ENCODE results near the gene TSPAN11.

The TSPAN11 gene

GRCh38 chr12:30999011-30999410, 72.5 kb downstream of the TSPAN11 start:
- no peaks in the 10 kb centered on the region for H3K9me3 ChIP-seq (ENCODE audit: insufficient read depth, low read depth, low read length)
- no peak overlapping the region for H3K4me3 ChIP-seq (ENCODE audit: low read length)
- no peaks in the 10 kb centered on the region for H3K4me1 ChIP-seq (ENCODE audit: insufficient read depth, low read length)
- no peaks in the 10 kb centered on the region for H3K36me3 ChIP-seq (ENCODE audit: insufficient read depth, low read depth, low read length)
- H3K27me3 ChIP-seq (ENCODE audit: insufficient read depth, low read length): no peaks in the 10 kb centered on the region
- no peak overlapping the region for H3K27ac ChIP-seq (ENCODE audit: low read length)
- no peak overlapping the region for H3K9ac ChIP-seq (ENCODE audit: low read depth, low read length)

- H3K27ac ChIP-seq (ENCODE audit: low read length): no peak overlapping the region
- H3K4me3 ChIP-seq (ENCODE audit: low read length): no peak overlapping the region
- no peaks in the 10 kb centered on the region for H3K27me3 ChIP-seq (ENCODE audit: insufficient read depth, low read length)
- H3K4me1 ChIP-seq (ENCODE audit: insufficient read depth, low read length): no peaks in the 10 kb centered on the region; the same call in 1 of the 2 replicates
- no peaks in the 10 kb centered on the region for H3K36me3 ChIP-seq (ENCODE audit: insufficient read depth, low read depth, low read length)
- H3K9me3 ChIP-seq (ENCODE audit: insufficient read depth, low read depth, low read length): no peaks in the 10 kb centered on the region
- H3K9ac ChIP-seq (ENCODE audit: low read depth, low read length): no peak overlapping the region
Observed at GRCh38 chr12:30999723-31000122, 73.2 kb downstream of the TSPAN11 start.

- Histone ChIP-seq H3K4me1 (ENCODE audit: insufficient read depth, low read length) (no peaks in the 10 kb centered on the region; the same call in 1 of the 2 replicates), H3K36me3 (ENCODE audit: insufficient read depth, low read depth, low read length) (no peaks in the 10 kb centered on the region), H3K4me3 (ENCODE audit: low read length) (no peak overlapping the region), H3K27me3 (ENCODE audit: insufficient read depth, low read length) (no peaks in the 10 kb centered on the region), H3K27ac (ENCODE audit: low read length) (no peak overlapping the region), H3K9ac (ENCODE audit: low read depth, low read length) (no peak overlapping the region), H3K9me3 (ENCODE audit: insufficient read depth, low read depth, low read length) (no peaks in the 10 kb centered on the region)
Observed at GRCh38 chr12:31000751-31001150, 74.2 kb downstream of the TSPAN11 start.

- Histone ChIP-seq H3K4me3 (ENCODE audit: low read length) (no peak overlapping the region), H3K4me1 (ENCODE audit: insufficient read depth, low read length) (no peaks in the 10 kb centered on the region; the same call in 1 of the 2 replicates), H3K9me3 (ENCODE audit: insufficient read depth, low read depth, low read length) (no peaks in the 10 kb centered on the region)
Observed at GRCh38 chr12:31001581-31002360, 75.2 kb downstream of the TSPAN11 start.

GRCh38 chr12:31002361-31002725, 75.8 kb downstream of the TSPAN11 start:
- Histone ChIP-seq H3K27me3 (ENCODE audit: insufficient read depth, low read length) (no peaks in the 10 kb centered on the region), H3K4me1 (ENCODE audit: insufficient read depth, low read length) (no peaks in the 10 kb centered on the region; the same call in 1 of the 2 replicates), H3K9ac (ENCODE audit: low read depth, low read length) (no peak overlapping the region), H3K9me3 (ENCODE audit: insufficient read depth, low read depth, low read length) (no peaks in the 10 kb centered on the region), H3K4me3 (ENCODE audit: low read length) (no peak overlapping the region), H3K27ac (ENCODE audit: low read length) (no peak overlapping the region), H3K36me3 (ENCODE audit: insufficient read depth, low read depth, low read length) (no peaks in the 10 kb centered on the region)

More at GRCh38 chr12:31001581-31002360, 75.2 kb downstream of the TSPAN11 start:
- H3K9ac ChIP-seq (ENCODE audit: low read depth, low read length): no peak overlapping the region
- no peaks in the 10 kb centered on the region for H3K27me3 ChIP-seq (ENCODE audit: insufficient read depth, low read length)
- H3K36me3 ChIP-seq (ENCODE audit: insufficient read depth, low read depth, low read length): no peaks in the 10 kb centered on the region
- no peak overlapping the region for H3K27ac ChIP-seq (ENCODE audit: low read length)

- no peak overlapping the region for H3K4me3 ChIP-seq (ENCODE audit: low read length)
- H3K9me3 ChIP-seq (ENCODE audit: insufficient read depth, low read depth, low read length): no peaks in the 10 kb centered on the region
- no peaks in the 10 kb centered on the region; the same call in 1 of the 2 replicates for H3K4me1 ChIP-seq (ENCODE audit: insufficient read depth, low read length)
- no peaks in the 10 kb centered on the region for H3K27me3 ChIP-seq (ENCODE audit: insufficient read depth, low read length)
- no peak overlapping the region for H3K27ac ChIP-seq (ENCODE audit: low read length)
- H3K9ac ChIP-seq (ENCODE audit: low read depth, low read length): no peak overlapping the region
- H3K36me3 ChIP-seq (ENCODE audit: insufficient read depth, low read depth, low read length): no peaks in the 10 kb centered on the region
Observed at GRCh38 chr12:31002999-31003398, 76.5 kb downstream of the TSPAN11 start.

GRCh38 chr12:31003861-31004640, 77.5 kb downstream of the TSPAN11 start:
- no peaks in the 10 kb centered on the region; the same call in 1 of the 2 replicates for H3K4me1 ChIP-seq (ENCODE audit: insufficient read depth, low read length)
- H3K27ac ChIP-seq (ENCODE audit: low read length): no peak overlapping the region
- H3K36me3 ChIP-seq (ENCODE audit: insufficient read depth, low read depth, low read length): no peaks in the 10 kb centered on the region
- no peaks in the 10 kb centered on the region for H3K9me3 ChIP-seq (ENCODE audit: insufficient read depth, low read depth, low read length)
- H3K4me3 ChIP-seq (ENCODE audit: low read length): no peak overlapping the region
- no peak overlapping the region for H3K9ac ChIP-seq (ENCODE audit: low read depth, low read length)
- H3K27me3 ChIP-seq (ENCODE audit: insufficient read depth, low read length): no peaks in the 10 kb centered on the region

GRCh38 chr12:31004666-31005065, 78.1 kb downstream of the TSPAN11 start:
- H3K27me3 ChIP-seq (ENCODE audit: insufficient read depth, low read length): no peaks in the 10 kb centered on the region
- H3K27ac ChIP-seq (ENCODE audit: low read length): no peak overlapping the region
- no peak overlapping the region for H3K4me3 ChIP-seq (ENCODE audit: low read length)
- H3K4me1 ChIP-seq (ENCODE audit: insufficient read depth, low read length): no peaks in the 10 kb centered on the region; the same call in 1 of the 2 replicates
- no peaks in the 10 kb centered on the region for H3K9me3 ChIP-seq (ENCODE audit: insufficient read depth, low read depth, low read length)
- no peak overlapping the region for H3K9ac ChIP-seq (ENCODE audit: low read depth, low read length)
- H3K36me3 ChIP-seq (ENCODE audit: insufficient read depth, low read depth, low read length): no peaks in the 10 kb centered on the region

- no peak overlapping the region for H3K27ac ChIP-seq (ENCODE audit: low read length)
- H3K9ac ChIP-seq (ENCODE audit: low read depth, low read length): no peak overlapping the region
- H3K9me3 ChIP-seq (ENCODE audit: insufficient read depth, low read depth, low read length): no peaks in the 10 kb centered on the region
- no peaks in the 10 kb centered on the region; the same call in 1 of the 2 replicates for H3K4me1 ChIP-seq (ENCODE audit: insufficient read depth, low read length)
- H3K27me3 ChIP-seq (ENCODE audit: insufficient read depth, low read length): no peaks in the 10 kb centered on the region
- no peak overlapping the region for H3K4me3 ChIP-seq (ENCODE audit: low read length)
- no peaks in the 10 kb centered on the region for H3K36me3 ChIP-seq (ENCODE audit: insufficient read depth, low read depth, low read length)
Observed at GRCh38 chr12:31005256-31005943, 78.9 kb downstream of the TSPAN11 start.

GRCh38 chr12:31005944-31006361, 79.4 kb downstream of the TSPAN11 start:
- H3K4me3 ChIP-seq (ENCODE audit: low read length): no peak overlapping the region
- H3K9me3 ChIP-seq (ENCODE audit: insufficient read depth, low read depth, low read length): no peaks in the 10 kb centered on the region
- no peaks in the 10 kb centered on the region for H3K36me3 ChIP-seq (ENCODE audit: insufficient read depth, low read depth, low read length)
- H3K27me3 ChIP-seq (ENCODE audit: insufficient read depth, low read length): no peaks in the 10 kb centered on the region
- no peak overlapping the region for H3K9ac ChIP-seq (ENCODE audit: low read depth, low read length)
- H3K27ac ChIP-seq (ENCODE audit: low read length): no peak overlapping the region
- H3K4me1 ChIP-seq (ENCODE audit: insufficient read depth, low read length): no peaks in the 10 kb centered on the region; the same call in 1 of the 2 replicates

- Histone ChIP-seq H3K27ac (ENCODE audit: low read length) (no peak overlapping the region), H3K4me3 (ENCODE audit: low read length) (no peak overlapping the region), H3K9me3 (ENCODE audit: insufficient read depth, low read depth, low read length) (no peaks in the 10 kb centered on the region), H3K4me1 (ENCODE audit: insufficient read depth, low read length) (no peaks in the 10 kb centered on the region; the same call in 1 of the 2 replicates), H3K36me3 (ENCODE audit: insufficient read depth, low read depth, low read length) (no peaks in the 10 kb centered on the region), H3K9ac (ENCODE audit: low read depth, low read length) (no peak overlapping the region), H3K27me3 (ENCODE audit: insufficient read depth, low read length) (no peaks in the 10 kb centered on the region)
Observed at GRCh38 chr12:31006416-31007152, 80.0 kb downstream of the TSPAN11 start.
